ENCODE data around the gene LAMB4. TPM values are rescaled to one million over a fixed set of nuclear protein-coding genes. Genes with fewer than 3 reads are reported as not detected.
A peak's percentile ranks its signal among the peaks of the same experiment; 100 is the strongest.

Gene LAMB4
- total and polyA plus RNA-seq, 8 donors, result 0.22 to 0.78 (median 0.50) TPM

GRCh38 chr7:108158776-108159175 is 28.6 kb upstream of the LAMB4 start:
- Histone ChIP-seq H3K4me1 (peaks cover 0 to 7% (median 0%) of the 10 kb centered on the region in 3 donors), H3K4me3 (no peak overlapping the region), H3K36me3 (no peaks in the 10 kb centered on the region), H3K9me3 (no peaks in the 10 kb centered on the region), H3K27me3 (no peaks in the 10 kb centered on the region), H3K27ac (no peak overlapping the region)
- 16 to 19% methylated on average over 1 of the region's 1 CpG for WGBS, 2 donors
- ATAC-seq, result peak; percentile 53 to 65 (median 64)
- TF ChIP-seq CTCF (IDR thresholded peaks at IDR 0.05), result no peak
- intact Hi-C loops (cut with DNase I), result no loop called here
- DNase-seq, result no peak
- FAIRE-seq, result no peak

- 96 to 98% methylated on average over 4 of the region's 4 CpGs for WGBS, 2 donors
- DNase-seq (no peak), ATAC-seq (no peak), FAIRE-seq (no peak)
- no peak for TF ChIP-seq CTCF (IDR thresholded peaks at IDR 0.05)
- H3K36me3 ChIP-seq, result no peaks in the 10 kb centered on the region
- peaks cover 0 to 7% (median 0%) of the 10 kb centered on the region in 3 donors for H3K4me1 ChIP-seq
- intact Hi-C loops (cut with DNase I), result no loop called here
- no peak overlapping the region for H3K4me3 ChIP-seq
- H3K9me3 ChIP-seq, result no peaks in the 10 kb centered on the region
- no peak overlapping the region for H3K27ac ChIP-seq
- no peaks in the 10 kb centered on the region for H3K27me3 ChIP-seq
Observed at GRCh38 chr7:108157606-108158335, 27.6 kb upstream of the LAMB4 start.

- Histone ChIP-seq H3K27ac (no peak overlapping the region), H3K9me3 (no peaks in the 10 kb centered on the region), H3K27me3 (no peaks in the 10 kb centered on the region), H3K36me3 (no peaks in the 10 kb centered on the region), H3K4me3 (no peak overlapping the region), H3K4me1 (peaks cover 0 to 7% (median 0%) of the 10 kb centered on the region in 3 donors)
- FAIRE-seq (no peak), ATAC-seq (no peak), DNase-seq (no peak)
- intact Hi-C loops (cut with DNase I), result no loop called here
- 87 to 90% methylated on average over 3 of the region's 3 CpGs for WGBS, 2 donors
- TF ChIP-seq CTCF (IDR thresholded peaks at IDR 0.05), result no peak
Observed at GRCh38 chr7:108156897-108157605, 26.9 kb upstream of the LAMB4 start.

GRCh38 chr7:108152198-108152597 is 22.0 kb upstream of the LAMB4 start:
- no peaks in the 10 kb centered on the region for H3K27me3 ChIP-seq
- ATAC-seq (no peak), FAIRE-seq (no peak), DNase-seq (no peak)
- peaks cover 0 to 3% (median 0%) of the 10 kb centered on the region in 4 donors for H3K9me3 ChIP-seq
- H3K36me3 ChIP-seq, result no peaks in the 10 kb centered on the region
- no peak for TF ChIP-seq CTCF (IDR thresholded peaks at IDR 0.05)
- H3K27ac ChIP-seq, result no peak overlapping the region
- no peak overlapping the region for H3K4me3 ChIP-seq
- intact Hi-C loops (cut with DNase I), result no loop called here
- H3K4me1 ChIP-seq, result no peaks in the 10 kb centered on the region
- 74 to 88% methylated on average over 3 of the region's 3 CpGs for WGBS, 2 donors

GRCh38 chr7:108149908-108150307 is 19.7 kb upstream of the LAMB4 start:
- no peak for TF ChIP-seq CTCF (IDR thresholded peaks at IDR 0.05)
- Histone ChIP-seq H3K4me3 (no peak overlapping the region), H3K27me3 (no peaks in the 10 kb centered on the region), H3K27ac (no peak overlapping the region), H3K9me3 (peaks cover 0 to 3% (median 0%) of the 10 kb centered on the region in 4 donors), H3K4me1 (no peaks in the 10 kb centered on the region), H3K36me3 (no peaks in the 10 kb centered on the region)
- 64 to 65% methylated on average over 6 of the region's 6 CpGs for WGBS, 2 donors
- FAIRE-seq (no peak), ATAC-seq (no peak), DNase-seq (no peak)
- intact Hi-C loops (cut with DNase I), result no loop called here

Data from pancreas (tissue), 10 donors.